Measurements from ENCODE around the gene CFAP61.
"Not testable (repeated sequence)": the region's sequence is repeated elsewhere in the genome, so short reads cannot be mapped to it uniquely, and the experiment has no call there.

The CFAP61 gene

DNA sequence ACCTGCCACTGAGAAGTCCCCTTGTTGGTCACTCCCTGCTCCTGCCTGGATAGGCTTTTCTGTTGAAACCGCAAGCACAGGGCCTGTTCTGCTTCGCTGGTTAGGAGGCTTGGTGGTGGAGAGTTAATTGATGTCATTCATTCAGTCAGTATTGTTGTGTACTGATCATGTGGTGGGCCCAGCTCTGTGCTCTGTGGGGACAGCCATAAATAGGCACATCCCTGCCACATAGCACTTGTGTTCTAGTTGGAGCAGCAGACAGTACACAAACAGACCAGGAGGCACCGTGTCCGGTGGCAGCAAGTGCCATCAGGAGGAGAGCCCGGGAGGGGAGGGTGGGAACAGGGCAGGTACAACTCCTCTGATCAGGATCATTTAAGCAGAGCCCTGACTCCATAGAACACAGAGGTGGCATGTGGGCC lies 160.4 kb downstream of the CFAP61 start:
- DNase-seq: no peak

DNA sequence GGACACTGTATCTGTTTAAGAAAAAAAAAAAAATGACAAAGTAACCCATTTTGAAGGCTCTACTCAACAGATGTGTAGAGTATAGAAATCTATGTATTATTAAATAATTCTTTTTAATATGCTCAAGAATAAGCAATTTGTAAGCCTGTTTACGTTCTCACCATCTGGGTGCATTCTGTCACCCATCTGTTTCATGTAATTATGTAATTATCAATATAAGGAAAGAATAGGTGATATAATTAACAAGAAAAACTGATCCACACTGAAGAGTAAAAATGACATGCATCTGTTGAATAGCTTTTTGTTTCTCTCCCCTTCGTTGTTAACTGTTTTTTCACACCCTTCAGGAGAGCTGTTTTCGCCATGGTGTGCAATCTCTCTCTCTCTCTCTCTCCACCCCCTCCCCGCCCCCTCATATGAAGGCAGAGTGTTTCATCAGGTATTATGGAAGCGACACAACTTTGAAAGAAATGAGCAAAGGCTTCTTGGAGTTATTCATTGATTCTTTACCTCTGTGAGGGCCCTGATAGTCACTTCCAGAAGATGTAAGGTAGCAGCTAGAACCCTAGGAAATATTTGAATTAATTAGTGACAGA lies 161.3 kb downstream of the CFAP61 start:
- no peak for DNase-seq

DNA sequence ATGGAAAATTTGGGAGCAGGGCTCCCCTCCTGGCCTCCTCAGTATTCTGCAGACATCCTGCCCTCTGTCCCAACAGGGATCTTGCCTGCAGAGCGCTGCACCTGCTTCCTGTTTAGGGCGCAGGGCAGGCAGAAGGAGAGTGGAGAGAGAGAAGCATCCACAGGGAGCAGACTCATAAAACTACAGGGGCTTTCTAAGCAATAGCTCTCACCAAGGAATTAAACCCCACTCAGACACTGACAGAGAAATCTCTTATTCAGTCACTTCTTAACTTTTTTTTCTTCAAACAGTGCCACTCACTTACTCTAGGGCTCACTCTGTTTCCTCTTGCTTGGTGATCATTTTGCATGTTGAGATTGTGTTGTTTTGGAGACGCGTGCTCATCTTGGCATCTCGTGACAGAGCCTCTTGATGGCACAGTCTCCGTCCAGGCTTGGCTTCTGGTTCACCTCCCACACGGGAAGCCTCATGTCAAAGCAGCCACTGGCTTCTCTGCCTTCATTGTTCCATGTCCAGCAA lies 162.5 kb downstream of the CFAP61 start:
- DNase-seq: no peak

DNA sequence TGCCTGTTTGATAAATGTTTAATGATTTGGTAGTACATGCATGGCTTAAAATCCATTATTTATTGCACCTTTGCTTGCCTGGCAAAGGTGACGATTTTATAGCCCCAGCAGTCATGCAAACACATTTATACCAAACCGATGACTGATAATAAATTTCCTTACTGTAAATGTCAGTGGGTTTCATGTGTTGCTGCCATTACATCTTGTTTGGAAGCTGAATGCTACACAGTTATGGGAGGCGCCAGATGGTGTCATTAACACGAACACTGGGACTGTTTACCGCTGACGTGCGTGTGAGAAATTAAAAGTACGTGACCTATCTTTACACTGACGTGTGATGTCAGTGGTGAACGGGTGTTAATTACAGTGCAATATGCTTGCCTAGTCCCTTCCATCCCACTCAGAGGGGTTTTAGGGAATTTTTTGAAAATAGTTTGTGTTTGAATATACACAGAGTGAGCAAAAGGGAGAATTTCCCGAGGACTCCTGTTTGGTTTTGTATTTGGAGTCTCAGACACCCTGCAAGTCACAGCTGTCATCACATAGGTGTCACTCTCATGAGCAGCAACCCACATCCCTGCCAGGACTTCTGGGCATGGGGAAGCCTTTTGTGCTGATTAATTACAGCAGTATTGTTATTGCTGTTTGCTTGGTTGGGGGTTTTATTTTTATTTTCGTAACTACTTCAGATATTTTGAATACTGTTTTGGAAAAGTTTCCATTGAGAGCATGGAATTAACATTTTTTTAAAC lies 163.8 kb downstream of the CFAP61 start:
- DNase-seq: no peak

DNA sequence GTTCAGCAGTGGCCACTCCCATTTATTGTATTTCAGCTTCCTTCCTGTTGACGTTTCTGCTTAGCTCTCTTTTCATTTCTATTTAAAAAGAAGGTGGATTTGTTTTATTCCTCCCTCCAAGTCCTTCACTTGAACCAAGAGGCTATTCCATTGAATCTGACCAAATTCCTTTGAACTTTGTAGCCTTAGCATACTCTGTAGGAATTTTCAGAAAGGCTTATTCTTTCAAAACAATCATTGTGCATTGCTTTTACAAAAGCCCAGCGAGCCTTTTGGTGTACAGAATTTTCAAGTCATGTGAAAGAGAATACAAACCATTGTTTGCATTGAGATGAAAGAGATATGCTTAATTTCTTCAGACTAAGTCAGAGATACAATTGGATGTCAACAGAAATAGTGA lies 164.6 kb downstream of the CFAP61 start:
- DNase-seq: no peak

DNA sequence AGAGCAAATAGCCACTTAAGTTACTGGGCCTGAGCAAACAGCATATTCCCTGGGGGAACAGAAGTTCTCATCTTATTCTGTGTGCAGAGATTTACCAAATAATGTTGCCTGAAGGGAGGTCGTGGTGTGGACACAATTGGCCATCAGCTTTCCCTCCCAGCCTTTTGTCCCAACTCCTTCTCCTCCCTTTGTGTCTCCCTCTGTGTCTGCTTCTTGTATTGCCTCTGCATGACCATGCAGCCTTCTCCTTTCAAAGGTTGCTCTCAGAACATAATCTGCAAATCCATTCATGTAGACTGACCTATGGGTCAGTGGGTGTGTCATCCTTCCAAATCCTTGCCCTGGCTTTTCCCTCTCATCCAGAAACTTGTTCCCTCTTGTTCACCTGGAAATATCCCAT lies 165.3 kb downstream of the CFAP61 start:
- DNase-seq: no peak

DNA sequence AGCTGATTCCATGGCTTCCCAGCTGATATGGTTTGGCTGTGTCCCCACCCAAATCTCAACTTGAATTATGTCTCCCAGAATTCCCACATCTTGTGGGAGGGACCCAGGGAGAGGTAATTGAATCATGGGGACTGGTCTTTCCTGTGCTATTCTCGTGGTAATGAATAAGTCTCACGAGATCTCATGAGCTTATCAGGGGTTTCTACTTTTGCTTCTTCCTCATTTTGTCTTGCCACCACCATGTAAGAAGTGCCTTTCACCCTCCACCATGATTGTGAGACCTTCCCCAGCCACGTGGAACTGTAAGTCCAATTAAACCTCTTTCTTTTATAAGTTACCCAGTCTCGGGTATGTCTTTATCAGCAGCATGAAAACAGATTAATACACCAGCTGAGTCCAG lies 165.8 kb downstream of the CFAP61 start:
- DNase-seq: not testable (repeated sequence)

DNA sequence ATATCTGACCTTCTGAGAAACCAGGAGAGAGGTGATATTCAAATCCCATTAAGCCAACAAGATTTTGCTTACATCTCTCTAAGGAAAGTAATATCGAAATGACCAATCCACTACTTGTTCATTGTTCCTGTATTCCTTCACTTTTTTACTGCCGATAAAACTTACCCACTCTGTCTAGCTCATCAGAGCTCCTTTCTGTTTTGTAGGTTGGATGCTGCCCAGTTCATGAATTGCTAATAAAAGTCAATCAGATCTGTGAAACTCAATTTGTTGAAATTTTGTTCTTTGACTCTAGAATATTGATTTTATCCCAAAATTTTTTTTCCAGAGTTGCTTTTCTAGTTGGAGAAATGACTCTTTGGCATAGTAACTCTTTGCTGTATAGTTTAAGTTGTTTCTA lies 166.7 kb downstream of the CFAP61 start:
- DNase-seq: no peak

DNA sequence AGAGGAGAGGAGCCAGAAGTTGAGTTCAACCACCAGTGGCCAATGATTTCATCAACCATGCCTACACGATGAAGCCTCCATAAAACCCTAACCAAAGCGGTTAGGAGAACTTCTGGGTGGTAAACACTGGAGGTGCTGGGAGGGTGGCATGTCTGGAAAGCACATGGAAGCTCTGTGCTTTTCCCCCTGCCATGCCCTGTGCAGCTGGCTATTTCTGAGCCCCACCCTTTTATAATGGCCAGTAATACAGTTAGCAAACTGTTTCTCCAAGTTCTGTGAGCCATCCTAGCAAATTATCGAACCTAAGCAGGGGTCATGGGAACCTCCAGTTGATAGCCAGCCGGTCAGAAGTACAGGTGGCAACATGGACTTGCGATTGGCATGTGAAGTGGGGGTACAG lies 167.8 kb downstream of the CFAP61 start:
- DNase-seq: no peak

DNA sequence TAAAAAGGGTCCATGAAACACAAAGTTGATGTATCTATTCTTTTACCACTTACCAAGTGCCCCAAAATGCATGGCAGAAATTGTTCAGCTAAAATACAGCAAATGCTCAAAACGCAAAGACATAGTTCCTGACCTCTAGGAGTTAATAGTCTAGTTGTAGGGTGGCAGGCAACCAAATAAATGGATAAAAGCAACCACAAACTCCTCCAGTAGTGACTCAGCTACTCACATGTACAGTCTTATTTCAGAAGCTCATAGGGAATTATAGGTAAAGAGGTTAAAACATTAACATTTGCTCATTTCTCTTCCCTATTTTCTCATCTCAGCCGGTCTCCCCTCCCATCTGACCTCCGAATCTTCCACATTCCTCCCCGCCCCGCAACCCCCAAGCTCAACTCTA lies 171.6 kb downstream of the CFAP61 start:
- no peak for DNase-seq

DNA sequence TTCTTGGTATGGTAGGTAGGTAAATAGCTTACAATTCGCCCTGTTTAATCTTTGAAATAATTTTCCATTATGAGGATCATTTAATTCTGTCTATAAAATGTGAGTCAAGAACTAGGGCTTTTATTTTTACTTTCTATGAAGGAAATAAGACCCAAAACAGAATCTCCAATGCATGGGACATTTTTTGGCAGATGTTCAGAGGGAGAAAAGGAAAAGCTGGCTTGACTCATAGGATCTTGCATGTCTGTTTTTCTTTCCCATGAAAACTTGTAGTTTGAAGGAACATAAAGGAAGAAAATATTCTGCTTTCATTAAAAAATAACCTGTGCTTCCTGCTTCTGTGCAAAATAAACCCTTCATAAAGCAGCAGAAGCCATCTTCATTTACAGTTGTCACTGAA lies 172.5 kb downstream of the CFAP61 start:
- no peak for DNase-seq

DNA sequence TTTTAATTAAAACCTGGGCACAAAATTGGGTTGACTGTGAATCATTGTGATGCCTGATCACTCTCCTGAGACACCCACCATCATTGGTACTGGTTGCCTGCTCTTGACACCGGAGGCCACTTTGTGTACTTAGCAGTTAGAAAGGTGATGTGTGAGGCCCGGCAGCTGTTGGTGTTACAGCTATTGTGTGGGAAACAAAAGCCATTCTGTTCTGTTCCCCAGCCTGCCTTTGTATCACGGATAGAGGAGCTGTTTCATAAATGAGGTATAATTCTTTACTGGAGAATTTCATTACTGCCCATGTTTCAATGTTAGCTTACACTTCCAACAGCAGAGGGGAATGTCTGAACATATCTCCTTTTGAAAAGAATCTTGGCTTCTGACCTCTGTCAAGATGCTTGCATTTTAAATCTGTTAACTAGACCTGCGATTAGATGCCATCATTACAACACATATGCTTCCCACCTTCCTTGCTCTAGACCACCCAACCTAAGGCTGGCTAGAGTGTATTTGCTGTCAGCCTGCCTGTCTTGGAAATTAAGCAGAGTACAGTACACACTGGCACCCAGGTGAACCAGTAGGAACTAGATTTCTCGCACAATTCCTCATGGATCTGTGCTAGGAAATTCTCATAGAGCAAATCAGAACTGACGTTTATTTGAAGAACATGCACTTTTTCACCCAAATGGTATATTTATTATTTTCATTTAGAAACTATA lies 173.2 kb downstream of the CFAP61 start:
- no peak for DNase-seq

DNA sequence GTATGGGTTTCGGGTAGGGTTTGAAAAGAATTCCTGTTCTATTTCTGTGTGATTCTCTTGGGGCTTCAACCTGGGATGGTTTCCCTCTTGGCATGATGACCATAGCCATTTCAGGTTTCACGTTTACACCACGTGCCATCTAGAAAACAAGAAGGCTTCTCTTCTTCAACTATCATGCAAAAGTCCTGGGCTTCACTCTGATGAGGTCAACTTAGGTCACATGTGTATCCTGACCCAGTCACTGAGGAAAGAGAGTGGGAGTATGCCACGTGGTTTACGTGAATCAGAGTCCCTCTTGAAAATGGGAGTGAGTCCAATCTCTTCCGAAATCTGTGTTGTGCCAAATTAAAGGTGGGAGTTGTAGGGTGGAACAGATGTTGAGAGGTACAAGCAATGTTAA lies 174.2 kb downstream of the CFAP61 start:
- no peak for DNase-seq

DNA sequence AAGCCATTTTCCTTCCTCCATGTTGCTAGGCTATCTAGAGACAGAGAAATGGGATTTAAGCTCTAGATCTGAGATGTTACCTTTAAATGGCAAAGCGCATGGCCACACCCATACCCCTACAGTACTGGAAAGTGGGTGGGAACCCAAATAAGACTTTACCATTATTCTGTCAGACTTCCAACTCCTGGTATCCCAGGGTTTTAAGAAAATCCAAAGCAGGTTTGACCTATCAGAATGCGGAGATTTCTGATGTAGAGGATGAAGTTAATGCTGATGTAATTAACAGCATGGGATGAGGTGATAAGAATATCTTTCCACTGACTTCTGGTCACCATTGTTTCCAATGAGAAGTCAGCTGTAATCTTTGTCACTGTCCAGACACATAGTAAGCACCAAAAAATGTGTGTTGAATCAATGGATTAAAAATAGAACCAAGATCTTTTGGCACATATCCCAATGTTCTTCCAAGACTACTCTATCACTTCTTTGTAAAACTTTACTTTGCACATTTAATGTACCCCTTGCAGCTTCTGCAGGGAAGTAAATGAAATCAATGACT lies 174.8 kb downstream of the CFAP61 start:
- DNase-seq: no peak

DNA sequence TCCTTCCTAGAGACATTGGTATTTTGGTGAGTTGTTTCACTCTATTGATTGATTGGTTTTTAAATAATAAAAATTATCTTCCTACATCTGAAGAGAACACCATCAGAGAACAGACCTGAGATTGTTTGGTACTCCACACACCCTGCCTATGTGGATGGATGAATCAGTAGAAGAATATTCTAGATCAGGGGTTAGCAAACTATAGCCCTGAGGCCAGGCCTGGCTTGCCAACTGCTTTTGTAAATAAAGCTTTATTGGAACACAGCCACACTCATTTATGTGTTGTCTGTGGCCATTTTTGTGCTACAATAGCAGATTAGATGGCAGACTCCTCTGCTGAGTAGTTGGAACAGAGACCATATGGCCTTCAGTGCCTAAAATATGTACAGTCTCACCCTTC lies 176.0 kb downstream of the CFAP61 start:
- no peak for DNase-seq

DNA sequence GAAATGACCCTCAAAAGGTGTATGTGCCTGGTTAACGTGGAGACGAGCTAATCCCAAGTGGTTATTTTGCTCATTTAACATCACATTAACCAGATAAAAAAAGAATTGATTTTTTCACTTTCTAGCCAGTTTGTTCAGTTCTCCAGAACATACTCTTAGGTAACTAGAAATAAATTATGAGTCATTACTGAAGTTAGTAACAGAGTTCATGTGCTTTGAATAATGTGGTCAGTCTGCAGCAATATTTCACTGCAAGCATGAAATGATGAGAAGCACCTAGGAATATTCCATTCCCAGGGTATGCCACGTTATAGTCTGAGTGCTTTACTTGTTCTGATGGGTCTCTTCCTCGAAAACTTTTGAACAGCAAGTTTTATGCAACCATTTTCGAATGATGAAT lies 177.3 kb downstream of the CFAP61 start:
- no peak for DNase-seq

DNA sequence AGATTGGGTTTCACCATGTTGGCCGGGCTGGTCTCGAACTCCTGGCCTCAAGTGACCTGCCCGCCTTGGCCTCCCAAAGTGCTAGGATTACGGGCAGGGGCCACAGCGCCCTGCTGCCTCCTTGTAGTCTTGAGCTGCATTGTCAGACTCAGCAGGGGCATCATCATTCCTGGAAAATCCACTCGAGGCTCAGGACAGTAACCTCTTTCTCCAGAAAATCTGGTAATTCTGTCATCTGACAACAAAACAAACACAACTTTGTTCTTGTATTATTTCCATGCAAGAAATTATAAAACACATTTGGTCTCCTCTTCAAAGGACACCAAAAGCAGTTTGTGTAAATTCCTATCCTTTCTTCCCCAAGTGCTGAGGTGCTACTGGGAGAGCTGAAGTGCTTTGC lies 178.4 kb downstream of the CFAP61 start:
- no peak for DNase-seq

DNA sequence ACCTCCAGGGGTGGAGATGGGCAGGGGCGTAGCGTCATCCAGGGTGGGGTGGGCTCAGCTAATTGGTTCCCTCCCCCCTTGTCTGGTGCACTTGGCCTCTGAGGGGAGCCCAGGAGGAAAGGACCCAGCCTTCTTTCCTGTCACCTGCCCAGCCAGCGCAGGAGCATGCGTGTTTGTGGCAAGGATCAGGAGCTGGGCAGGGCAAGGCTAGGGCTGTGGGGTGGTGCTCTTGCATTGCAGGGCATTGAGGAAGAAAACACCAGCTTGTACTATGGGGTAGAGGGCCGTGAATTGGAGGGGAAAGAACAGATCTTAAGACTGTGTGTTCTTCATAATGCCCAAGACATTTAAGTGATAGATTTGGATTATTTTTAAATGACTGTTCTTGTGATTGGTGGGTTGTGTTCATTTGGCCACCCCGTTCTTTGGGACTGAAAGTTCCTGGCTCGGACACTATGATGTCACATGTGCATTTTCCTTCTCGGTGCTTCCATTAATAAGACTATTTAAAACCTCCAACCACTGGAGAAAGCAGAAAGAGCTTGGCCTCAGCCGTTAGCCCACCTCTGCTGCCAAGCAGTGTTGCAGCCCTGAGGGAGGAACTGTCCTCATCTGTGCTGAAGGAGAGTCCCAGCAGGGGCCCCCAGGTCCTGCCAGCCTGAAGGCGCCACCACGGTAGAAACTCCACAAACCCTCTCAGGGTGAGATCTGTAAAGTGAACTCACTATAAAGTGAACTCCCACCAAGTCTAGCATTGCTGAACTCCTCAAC lies 179.4 kb downstream of the CFAP61 start:
- DNase-seq: no peak

DNA sequence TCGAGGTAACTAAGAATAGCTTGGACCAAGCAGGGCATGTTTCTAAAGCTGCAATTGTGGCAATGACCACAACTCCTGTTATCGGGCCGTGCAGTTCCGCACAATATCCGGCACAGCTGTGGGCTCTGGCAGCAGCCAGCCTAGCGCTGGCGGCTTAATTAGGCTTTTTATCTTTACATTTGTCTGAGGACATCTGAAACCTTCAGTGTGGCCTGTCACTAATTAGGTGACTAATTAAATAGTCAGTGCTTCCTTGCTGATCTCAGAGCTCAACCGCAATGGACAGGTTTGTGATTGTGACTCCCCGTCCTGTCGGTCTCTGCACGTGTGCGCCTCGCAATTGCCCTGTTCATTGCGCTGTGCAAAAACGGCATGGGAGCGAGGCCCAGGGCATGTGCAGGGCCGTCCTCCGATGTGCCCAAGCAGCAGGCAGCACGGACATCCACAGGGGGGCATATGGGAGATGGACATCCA lies 180.7 kb downstream of the CFAP61 start:
- DNase-seq: no peak

DNA sequence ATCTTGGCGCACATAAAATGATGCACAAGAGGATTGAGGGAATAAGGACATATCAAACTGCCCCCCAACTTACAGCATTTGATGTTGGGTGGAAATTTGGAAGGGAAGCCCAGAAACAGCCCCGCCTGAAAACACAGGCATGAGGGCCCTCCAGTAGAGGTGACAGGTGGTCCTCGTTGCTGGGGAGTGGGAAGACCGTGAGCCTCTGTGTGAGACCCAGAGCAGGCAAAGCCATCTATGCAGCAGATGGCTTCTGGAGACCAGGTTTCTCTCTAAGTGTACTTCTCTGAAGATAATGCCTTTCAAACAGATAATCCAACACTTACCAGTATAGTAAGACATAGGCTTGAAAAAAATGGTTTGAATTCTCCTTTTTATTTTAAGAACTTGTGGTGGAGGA lies 183.3 kb downstream of the CFAP61 start:
- DNase-seq: no peak

DNA sequence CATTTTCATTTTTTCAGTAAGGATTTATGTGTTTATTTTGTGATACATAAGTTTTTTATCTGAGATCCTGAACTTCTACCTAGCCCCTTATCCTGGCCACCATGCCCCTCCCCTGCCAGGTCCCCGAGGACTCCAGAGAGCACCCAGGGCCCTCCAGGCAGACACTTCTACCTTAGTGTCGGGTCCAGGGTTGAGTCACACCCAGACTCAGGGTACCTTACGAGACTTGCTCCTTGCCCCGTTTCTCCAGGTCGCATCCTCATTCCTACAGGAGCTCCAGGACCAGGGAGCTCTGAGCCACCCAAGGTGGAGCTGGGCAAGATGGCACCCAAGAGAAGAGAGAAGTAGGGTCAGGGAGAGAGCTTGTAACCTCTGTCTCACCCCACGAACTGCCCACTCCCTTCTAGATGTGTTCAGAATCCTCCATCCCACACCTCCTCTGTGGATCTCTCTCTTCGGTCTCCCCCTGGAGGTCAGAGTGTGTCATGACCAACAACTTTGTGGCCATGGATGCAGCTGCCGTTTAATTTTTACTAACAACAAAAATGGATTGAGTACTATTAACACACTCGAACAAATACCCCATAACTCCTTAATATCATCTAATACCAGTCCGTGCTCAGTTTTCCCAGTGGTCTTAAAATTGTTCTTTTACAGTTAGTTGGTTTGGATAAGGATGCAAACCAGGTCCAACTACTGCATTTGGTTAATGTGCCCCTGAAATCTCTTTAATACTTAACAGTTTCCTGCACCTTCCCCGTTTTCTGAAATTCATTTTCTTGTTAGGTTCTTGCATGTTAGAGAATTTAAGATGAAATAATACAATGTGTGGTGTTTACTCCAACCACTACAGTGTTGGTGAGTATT lies 185.0 kb downstream of the CFAP61 start:
- DNase-seq: no peak

DNA sequence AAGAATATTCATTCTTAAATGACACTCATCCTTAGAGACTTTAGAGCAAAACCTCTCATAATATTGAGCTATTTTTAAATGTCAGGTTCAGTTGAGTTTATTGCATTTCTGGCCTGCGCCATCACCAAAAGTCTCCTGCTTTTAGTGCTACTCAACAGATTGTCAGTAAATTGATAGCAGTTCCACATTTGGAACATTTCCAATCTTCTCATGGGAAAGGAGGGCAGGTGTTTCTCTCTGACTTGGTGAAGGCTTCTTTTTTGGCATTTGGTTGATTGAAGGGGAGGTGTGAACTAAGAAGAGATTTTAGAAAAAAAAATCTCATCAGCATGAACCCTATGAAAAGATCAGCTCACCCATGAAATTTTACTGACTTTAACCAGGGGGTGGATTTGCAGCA lies 189.6 kb downstream of the CFAP61 start:
- DNase-seq: no peak
